GM18499 (cell line): ENCODE results near the gene CDC42.
"Not testable (repeated sequence)": the region's sequence is repeated elsewhere in the genome, so short reads cannot be mapped to it uniquely, and the experiment has no call there.

Source experiments
- ATAC-seq: cut with Tn5 transposase; IDR thresholded peaks from one replicate; pipeline ENCODE4 v1.9.1; 2021; ENCODE audit warnings: moderate number of reproducible peaks; ENCODE audit not compliant: insufficient read depth, unreplicated experiment

The CDC42 gene

DNA sequence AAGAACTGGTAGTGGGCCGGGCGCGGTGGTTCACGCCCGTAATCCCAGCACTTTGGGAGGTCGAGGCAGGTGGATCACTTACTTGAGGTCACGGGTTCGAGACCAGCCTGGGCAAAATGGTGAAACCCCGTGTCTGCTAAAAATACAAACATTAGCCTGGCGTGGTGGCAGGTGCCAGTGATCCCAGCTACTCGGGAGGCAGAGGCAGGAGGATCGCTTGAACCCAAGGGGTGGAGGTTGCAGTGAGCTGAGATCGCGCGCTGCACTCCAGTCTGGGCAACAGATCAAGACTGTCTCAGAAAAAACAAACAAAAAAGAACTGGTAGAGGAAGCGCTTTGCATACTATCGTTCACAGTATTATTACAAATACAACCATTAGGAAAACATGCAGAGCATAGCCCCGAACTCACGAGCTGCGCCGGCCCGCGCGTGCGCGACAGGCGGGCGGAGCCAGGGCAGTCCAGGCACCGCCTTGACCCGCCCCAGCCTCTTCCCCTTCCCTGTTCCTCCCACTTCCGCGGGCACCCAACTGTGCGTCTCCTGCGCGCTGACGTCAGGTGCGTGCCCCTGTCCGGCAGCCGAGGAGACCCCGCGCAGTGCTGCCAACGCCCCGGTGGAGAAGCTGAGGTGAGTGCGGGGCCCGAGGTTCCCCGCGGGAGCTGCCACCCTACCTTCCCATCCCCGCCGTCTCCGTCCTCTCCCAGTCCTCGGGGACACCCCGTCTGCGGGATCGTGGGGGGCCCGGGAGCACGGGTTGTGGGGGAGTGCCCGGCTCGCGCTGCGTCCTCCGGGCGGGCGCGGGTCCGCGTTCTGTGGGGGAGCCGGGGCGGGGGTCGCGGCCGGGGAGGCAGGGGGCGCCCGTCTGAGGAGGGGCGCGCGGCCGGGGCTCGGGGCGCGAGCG, at the start of gene CDC42:
Gene CDC42 (plus strand): TSS at position 595 of the 902 bp plus-strand sequence. CDS start 25,770 bp downstream, outside the sequence.
- peak; percentile 49 for ATAC-seq

DNA sequence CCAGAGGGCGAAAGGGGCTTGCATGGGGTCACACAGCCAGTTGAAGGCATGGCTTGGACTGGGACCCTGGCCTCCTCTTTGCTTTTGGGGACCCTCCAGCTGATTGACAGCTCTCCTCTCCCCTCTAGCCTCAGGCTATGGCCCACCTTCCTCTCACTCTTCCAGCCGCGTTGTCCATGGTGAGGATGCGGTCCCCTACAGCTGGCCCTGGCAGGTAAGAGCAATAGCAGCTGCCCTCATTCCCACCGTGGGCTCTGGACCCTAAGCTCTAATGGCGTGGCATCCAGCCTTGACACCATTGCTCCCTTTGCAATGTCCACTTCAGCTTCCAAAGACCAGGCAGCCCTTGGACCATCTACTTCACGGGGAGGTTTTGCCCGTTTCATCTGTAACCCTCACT, 49.6 kb upstream of the CDC42 start:
- not testable (repeated sequence) for ATAC-seq

DNA sequence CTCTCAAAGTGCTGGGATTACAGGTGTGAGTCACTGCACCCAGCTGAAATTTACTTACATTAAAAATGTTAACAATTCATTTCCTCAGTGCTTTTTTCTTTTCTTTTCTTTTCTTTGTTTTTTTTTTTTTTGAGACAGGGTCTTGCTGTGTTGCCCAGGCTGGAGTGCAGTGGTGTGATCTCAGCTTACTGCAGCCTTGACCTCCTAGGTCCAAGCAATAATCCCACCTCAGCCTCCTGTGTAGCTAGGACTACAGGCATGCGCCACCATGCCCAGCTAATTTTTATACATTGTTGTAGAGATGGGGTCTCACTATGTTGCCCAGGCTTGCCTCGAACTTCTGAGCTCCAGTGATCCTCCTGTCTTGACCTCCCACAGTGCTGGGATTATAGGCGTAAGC, 48.5 kb upstream of the CDC42 start:
- ATAC-seq: not testable (repeated sequence)

DNA sequence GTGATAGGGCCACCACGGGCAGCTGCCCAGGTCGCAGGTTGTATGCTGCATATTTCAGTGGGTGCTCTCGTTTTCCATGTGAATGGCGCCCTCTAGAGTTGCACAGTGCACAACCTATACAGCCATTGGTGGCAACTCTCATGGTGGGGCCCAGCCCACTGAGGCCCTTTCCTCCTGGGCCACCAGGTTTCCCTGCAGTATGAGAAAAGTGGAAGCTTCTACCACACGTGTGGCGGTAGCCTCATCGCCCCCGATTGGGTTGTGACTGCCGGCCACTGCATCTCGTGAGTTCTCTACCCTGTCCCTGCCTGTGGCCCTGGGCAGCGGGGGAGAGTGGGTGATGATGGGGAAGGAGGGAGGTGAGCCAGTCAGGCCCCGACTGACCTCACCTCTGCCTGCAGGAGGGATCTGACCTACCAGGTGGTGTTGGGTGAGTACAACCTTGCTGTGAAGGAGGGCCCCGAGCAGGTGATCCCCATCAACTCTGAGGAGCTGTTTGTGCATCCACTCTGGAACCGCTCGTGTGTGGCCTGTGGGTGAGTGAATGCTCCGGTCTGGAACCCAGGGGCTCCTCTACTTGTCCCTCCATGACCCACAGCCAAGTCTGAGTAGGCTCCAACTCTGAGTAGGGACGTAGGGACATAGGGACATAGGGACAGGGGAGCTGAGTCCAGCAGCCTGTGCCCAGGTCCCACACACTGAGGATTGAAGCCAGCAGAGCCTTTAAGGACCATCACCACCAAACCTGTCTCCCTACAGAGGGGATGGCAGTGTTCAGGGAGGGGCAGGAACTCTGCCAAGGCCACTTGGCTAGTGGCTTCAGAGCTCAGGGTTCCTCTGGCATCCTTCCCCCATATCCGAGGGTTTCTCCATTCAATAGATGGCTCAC, 47.0 kb upstream of the CDC42 start:
- ATAC-seq: not testable (repeated sequence)

DNA sequence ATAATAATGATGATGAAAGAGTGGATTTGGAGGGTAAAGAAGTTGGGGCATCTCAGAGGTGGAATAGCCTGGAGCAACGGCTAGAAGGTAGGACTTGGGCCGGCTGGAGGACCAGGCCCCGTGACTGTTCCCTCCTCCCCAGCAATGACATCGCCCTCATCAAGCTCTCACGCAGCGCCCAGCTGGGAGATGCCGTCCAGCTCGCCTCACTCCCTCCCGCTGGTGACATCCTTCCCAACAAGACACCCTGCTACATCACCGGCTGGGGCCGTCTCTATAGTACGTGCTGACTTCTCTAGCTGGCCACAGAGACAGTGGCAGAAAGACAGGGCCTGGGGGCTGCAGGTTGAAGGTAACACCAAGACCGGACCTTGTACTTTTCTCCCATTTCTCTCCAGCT, 45.8 kb upstream of the CDC42 start:
- ATAC-seq: not testable (repeated sequence)

DNA sequence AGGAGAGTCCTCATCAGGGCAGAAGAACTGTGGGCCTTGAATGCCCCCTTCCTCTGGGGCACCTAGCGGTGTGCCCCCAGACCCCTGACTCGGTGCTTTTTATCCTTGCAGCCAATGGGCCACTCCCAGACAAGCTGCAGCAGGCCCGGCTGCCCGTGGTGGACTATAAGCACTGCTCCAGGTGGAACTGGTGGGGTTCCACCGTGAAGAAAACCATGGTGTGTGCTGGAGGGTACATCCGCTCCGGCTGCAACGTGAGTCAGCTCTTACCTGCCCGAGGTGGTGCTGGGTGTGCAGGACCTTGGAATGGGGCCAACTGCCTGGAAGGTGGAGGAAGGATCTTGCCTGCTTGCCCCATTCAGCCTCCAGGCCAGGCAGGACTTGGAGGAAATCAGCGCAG, 45.2 kb upstream of the CDC42 start:
- not testable (repeated sequence) for ATAC-seq

DNA sequence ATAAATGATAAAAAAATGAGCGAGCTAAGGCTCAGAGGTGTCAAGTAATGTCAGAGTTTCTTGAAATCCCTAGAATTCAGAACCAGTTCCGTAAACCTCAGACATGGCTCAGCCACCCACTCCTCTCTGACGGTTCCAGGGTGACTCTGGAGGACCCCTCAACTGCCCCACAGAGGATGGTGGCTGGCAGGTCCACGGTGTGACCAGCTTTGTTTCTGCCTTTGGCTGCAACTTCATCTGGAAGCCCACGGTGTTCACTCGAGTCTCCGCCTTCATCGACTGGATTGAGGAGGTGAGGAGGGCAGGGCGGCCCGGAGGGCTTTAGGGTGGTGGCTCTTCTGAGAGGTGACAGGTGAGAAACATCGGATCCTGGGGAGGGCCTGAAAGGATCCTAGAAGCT, 42.9 kb upstream of the CDC42 start:
- not testable (repeated sequence) for ATAC-seq

DNA sequence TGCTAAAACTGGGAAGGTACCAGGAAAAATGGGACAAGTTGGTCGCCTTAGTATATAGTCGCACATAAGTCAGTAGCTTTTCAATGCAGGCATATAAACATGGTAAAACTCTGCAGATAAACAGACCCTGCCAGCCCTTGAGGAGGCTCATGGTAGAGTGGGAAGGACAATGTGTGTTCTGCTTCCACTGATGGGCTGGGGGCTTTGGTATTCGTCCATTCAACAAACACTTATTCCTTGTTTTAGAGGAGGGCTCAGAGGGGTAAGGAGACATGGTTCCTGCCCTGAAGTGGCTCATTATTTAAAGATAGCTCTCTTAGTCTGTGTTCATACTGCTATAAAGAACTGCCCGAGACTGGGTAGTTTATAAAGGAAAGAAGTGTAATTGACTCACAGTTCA, 39.8 kb upstream of the CDC42 start:
- ATAC-seq: not testable (repeated sequence)

DNA sequence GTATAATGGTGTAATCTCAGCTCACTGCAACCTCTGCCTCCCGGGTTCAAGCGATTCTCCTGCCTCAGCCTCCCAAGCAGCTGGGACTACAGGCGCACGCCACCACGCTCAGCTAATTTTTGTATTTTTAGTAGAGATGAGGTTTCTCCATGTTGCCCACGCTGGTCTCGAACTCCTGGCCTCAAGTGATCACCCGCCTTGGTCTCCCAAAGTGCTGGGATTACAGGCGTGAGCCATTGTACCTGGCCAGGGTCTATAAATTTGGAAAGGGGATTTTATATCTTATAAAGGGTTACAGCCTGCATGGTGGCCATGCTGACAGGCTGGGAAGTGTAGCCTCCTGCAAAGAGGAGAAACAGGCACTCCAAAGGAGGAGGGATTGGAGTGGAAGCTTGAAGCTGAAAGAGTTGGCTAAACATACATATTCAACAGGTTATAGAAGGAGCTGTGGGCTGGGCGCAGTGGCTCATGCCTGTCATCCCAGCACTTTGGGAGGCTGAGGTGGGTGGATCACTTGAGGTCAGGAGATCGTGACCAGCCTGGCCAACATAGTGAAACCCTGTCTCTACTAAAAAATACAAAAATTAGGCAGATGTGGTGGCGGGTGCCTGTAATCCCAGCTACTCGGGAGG, 37.8 kb upstream of the CDC42 start:
- ATAC-seq: not testable (repeated sequence)

DNA sequence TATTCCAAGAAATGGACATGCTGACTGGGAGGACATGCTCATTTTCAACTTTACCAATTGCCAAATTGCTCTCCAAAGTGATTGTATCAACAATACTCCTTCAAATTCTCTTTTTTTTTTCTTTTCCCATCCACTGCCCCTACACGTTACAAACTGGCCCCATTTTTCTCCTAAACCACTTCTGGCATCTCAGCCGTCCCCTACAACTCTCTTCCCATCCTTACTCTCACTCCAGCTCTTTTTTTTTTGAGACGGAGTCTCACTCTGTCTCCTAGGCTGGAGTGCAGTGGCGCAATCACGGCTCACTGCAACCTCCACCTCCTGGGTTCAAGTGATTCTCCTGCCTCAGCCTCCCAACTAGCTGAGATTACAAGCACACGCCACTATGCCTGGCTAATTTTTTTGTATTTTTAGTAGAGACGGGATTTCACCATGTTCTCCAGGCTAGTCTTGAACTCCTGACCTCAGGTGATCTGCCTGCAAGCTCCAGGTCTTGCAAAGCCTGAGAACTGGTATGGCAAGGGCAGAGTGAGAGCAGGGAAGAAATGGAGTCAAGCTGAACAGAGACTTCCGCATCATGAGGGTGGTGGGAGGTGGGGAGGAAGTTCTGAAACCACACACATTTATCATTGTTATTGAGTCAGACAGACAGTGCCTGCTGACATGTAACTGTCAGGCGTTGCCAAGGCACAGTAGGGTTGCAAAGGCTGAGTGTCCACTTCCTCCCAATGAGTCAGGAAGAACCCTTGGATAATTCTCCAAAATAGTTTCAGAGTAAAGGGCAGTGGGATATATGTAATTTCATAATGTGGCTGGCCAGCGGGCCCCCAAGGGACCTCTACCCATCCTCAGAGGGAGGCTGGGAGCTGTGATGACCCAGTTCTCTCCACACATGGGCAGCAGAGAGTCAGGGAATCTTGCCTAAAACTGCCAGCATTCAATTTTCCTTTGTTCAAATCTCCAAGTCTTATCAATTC, 33.6 kb upstream of the CDC42 start:
- ATAC-seq: no peak

DNA sequence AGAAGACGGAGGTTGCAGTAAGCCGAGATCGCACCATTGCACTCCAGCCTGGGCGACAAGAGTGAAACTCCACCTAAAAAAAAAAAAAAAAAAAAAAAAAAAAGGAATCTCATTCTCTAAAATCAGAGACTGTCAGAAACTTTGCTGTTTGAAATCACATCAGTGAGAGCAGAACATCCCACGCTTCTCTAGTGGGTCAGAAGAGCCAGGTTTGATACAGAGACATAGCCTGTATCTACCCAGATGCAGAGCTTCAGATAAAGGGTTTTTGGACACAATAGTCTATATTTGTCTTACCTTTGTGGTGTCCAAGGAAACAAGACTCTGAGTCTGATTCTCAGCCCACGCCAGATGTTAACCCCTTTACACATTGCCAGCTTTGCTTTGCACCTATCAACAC, 31.4 kb upstream of the CDC42 start:
- no peak for ATAC-seq

DNA sequence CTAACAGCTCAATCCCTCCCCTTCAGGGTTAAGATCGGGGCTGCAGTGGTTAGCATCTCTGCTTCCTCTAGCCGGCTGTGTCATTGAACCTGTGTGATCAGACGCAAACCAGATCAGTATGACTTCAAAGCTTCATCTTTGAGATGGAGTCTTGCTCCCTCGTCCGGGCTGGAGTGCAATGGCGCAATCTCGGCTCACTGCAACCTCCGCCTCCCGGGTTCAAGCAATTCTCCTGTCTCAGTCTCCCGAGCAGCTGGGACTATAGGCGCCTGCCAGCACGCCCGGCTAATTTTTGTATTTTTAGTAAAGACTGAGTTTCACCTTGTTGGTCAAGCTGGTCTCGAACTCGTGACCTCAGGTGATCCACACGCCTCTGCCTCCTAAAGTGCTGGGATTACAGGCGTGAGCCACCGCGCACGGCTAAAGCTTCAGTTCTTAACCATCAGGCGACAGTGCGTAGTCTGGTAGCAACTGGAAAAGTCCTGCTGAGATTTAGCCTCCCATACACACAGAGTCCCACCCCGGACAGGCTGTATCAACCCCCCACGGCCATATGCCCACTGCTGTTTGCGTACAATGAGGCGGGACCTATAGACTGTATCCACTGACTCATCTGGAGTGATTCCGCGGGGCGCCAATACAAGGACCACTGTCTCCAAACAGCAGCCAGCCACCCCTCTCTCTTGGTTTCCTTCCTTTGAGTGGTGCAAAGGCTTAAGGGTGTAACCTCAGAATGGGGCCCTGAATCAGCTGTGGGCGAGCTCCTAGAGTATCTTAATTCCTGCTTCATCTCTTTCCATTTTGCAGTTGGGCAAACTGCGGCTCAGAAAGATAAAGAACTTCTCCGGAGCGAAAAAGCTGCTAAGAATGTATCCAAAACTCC, 27.8 kb upstream of the CDC42 start:
- ATAC-seq: no peak

DNA sequence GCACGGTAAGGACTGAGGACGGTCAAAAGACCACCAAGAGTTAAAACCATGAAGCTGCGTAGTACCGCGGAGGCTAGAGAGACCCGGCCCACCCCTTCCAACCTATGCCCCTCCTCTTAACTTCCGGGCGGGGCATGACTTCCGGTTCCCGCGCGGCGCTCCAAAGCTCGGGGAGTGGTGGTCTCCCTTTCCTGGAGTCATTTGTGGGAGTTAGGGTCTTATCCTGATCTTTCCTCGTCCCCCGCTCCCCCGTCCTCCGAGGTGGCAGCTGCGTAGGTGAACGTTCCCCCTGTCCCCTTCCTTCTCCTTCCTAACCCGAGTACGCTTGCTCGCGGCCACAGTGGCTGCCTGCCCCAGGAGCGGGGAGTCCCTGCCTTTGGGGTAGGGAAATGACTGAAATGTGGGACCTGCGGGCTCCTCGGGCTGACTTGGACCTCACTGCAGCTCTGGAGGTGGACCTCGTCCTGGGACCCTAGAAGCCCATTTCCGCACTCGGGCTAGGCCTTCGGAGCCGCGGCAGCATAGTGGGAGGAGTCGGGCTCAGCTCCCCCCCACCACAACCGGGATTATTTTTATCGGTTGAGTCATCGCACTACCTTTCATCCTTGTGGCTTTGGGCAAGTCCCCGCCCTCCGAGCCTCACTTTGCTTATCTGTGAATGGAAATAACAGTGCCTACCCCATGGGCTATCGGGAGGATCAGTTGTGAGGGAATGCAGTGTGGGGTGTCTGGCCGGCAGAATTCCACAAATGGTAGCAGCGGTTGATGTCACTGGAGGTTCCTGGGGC, 26.9 kb upstream of the CDC42 start:
- ATAC-seq: no peak

DNA sequence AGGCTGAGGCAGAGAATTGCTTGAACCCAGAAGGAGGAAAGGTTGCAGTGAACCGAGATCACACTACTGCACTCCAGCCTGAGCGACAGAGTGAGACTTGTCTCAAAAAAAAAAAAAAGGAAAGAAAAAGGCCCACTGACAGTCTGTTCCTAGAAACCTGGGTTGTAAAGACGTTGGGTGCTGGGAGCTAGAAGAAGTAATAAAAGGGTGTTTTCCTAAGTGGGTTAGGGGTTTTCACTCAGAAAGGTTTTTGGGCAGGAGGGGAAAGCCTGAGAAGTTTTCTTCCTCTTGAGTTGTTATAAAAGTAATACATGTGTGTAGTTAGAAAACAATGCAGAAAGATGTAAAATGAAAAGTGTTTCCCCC, 25.6 kb upstream of the CDC42 start:
- no peak for ATAC-seq

DNA sequence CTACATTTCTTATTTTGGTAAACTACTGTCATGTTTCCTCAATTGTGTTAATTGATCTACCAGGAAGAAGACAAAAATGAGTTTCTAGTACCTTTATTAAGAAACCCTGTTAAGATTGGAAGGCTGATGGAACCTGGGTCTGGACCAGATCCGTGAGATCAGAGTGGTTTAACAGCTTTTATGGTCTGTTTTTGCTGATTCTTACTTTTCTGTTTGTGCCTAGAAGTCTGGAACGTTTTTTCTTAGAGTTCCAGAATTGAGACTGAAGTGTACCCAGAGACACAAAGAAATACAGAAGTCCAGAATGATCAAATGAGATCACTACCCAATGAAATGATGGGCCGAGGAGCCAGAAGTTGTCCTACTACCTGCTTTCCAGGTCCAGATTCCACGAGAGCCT, 22.5 kb upstream of the CDC42 start:
- no peak for ATAC-seq

DNA sequence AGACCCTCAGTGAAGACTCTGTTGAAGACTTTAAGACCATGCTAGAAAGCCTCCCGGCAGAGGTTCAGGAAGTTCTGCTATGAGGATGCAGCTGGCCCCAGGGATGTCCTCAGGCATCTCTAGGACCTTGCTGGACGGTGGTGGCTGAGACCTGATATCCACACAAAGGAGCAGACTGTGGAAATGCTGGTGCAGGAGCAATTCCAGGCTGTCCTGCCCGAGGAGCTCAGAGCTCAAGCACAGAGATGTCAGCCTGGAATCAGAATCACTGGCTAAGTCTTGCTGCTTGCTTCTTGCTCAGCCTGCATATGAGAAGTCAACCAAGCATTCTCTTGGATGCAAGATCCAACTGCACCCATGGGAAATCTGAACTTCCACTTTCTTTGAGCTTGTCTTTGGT, 22.0 kb upstream of the CDC42 start:
- ATAC-seq: no peak

DNA sequence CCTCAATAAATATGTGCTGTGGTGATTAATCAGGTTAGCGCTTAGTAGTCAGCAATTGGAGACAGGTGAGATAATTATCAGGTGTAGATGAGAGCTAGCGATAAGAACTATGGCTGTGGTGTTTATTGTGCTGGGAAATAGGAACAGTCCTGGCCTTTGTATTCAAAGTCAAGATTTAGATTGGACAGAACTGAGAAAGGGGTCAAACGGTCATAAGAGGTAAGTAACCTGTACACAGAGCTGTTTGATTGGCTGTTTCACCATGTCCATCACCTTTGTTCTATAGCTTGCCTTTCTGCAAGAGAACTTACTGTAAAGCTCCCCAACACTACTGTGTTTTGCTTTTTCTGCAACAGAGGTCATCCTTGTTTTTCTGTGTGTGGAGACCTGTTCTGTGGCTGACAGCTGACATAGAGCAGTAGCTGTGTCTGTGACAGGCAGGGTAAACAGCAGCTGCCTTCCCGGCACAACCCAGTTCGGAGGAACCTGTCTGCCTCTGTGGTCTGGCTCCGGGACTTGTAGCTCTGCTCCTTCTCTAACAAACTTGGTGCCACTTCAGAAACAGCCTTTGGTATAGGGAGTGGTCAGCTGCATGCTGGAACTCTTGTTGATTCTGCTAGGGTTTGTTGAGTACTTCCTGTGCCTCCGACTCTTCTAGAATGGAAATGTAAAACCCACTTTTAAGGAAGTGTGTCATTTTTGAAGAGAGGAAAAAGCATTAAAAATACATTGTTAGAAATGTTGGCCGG, 21.1 kb upstream of the CDC42 start:
- ATAC-seq: no peak
